Activated T-cell treated with anti-CD3 and anti-CD28 coated beads for 1 hour (primary cell): ENCODE data around the gene MRPL10.

Experiments
- DNase-seq: peaks from one replicate; pipeline ENCODE4 v3.0.0-alpha.2; 2020; ENCODE audit warnings: low read depth

The MRPL10 gene

DNA sequence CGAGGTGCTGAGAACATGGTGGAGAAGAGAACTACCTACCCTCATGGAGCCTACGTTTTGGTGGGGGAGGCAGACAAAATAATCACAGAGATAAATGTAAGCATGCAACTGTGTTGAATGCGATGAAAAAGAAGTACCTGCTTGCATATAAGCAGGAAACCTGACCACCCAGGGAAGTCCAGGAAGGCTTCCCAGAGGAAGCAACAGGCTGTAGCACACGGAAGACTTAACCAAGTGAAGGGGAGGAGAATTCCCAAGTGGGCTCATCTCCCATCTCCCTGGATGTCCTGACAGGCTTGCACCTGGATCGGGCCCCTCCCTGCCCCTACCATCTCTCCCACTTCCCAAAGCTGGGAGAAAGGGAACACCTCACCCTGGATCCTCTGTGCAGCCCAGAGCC, 7.7 kb upstream of the MRPL10 start:
- no peak for DNase-seq

GRCh38 chr17:47838636-47839035, 7.3 kb upstream of the MRPL10 start:
- DNase-seq = no peak

- DNase-seq = no peak
These were observed 6.2 kb upstream of the MRPL10 start for GRCh38 chr17:47837401-47838039.

DNA sequence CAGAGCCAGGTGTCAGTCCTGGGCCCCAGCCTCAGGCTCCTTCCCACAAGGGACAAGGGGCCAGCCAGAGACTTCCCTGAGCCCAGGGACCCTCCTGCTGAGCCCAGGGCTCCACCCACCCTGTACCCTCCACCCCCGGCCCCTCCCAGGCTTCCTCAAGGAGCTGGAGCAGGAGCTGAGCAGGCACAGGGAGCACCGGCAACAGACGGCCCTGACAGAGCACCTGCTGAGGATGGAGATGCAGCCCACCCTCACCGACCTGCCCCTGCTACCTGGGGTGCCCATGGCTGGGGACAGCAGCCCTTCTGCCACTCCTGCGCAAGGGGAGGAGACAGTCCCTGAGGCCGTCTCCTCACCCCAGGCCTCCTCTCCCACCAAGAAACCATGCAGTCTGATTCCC, 5.3 kb upstream of the MRPL10 start:
- no peak for DNase-seq

- no peak for DNase-seq
These were observed 3.4 kb upstream of the MRPL10 start for GRCh38 chr17:47834756-47835155.

DNA sequence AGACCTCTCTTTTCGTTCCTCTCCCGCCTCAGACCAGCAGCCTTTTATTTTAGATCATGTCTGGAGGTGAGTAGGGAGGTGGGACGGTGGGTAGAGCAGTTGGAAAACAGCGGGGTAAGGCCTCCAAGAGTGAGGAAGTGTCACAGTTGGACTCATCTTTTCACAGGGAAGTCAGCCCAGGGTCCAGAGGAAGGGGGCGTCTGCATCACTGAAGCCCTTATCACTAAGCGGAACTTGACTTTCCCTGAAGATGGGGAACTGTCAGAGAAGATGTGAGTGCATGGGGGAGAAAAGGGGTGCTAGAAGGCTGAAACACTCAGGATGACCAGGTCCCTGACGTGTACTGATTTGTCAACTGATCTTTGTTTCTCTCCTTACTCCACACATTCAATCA, 590 bp upstream of the MRPL10 start:
- DNase-seq = no peak

DNA sequence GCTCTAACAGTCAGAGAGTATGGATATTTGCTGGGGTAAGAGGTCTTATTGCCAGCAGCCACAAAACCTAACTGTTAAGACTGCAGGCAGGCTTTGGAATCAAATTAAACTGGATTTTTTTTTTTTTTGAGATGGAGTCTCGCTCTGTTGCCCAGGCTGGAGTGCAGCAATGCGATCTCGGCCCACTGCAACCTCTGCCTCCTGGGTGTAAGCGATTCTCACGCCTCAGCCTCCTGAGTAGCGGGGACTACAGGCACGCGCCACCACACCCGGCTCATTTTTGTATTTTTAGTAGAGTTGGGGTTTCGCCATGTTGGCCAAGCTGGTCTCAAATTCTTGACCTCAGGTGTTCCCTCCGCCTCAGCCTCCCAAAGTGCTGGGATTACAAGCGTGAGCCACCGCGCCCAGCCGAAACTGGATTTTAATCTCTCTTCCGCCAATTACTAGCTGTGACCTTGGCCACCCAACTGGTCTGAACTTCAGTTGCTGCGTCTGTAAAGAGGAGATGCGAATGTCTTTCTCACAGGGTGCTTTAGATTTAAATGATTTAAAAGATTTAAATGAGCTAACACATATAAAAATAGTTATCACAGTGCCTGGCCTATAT, 842 bp downstream of the MRPL10 start:
- no peak for DNase-seq

- no peak for DNase-seq
These were observed 1.5 kb downstream of the MRPL10 start for GRCh38 chr17:47829870-47830269.

DNA sequence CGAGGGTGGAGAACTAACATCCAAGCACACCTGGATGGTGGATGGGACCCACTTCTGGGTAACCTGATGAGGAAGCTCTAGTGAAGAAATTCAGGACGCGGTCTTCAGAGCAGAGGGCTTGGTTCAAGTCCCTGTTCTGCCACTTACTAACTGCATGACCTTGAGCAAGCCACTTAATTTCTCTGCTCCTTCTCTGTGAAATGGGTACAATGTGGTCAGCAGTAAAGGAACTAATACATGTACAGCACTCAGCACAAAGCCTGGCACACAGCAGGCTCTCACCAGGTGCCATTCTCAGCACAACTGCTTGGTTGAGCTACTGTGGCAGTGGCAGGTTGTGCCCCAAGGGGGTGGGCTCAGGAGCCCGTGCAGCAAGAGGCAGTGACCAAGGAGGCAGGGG, 7.8 kb downstream of the MRPL10 start:
- no peak for DNase-seq

GRCh38 chr17:47822785-47823184, 8.6 kb downstream of the MRPL10 start:
- DNase-seq = no peak

- peak; percentile 64 for DNase-seq
These were observed 9.6 kb downstream of the MRPL10 start, which contains the start of gene OSBPL7 for GRCh38 chr17:47821424-47822391. Gene OSBPL7, minus strand, starts transcription at chr17:47821794. Its CDS starts 1,516 bp downstream, at chr17:47820278.

GRCh38 chr17:47821031-47821423, 10.3 kb downstream of the MRPL10 start:
- DNase-seq = no peak

- no peak for DNase-seq
These were observed 11.1 kb downstream of the MRPL10 start for GRCh38 chr17:47820033-47820789.

DNA sequence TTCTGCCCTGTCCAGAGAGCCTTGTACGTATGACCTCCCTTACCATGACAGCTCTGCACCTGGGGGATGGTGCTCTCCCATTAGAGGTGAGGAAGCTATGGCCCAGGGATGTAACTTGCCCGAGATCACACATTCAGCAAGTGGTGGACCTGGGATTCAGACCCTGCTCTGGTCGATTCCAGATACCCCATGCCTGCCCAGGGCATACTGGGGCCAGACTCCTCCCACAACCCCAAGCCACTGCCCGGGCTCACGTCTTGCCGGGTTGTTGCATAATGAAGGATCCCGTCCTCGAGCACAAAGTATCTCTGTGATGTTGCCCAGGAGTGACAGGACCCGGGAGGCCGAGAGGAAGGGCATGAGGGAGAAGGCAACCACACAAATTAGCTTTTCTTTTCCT, 11.9 kb downstream of the MRPL10 start:
- DNase-seq = no peak

- no peak for DNase-seq
These were observed 13.2 kb downstream of the MRPL10 start for GRCh38 chr17:47818002-47818695.

- DNase-seq = no peak
These were observed 14.4 kb downstream of the MRPL10 start for GRCh38 chr17:47816947-47817346.

- no peak for DNase-seq
These were observed 15.1 kb downstream of the MRPL10 start for GRCh38 chr17:47816111-47816735.

GRCh38 chr17:47815106-47815918, 16.0 kb downstream of the MRPL10 start:
- no peak for DNase-seq

GRCh38 chr17:47813512-47814031, 17.8 kb downstream of the MRPL10 start:
- no peak for DNase-seq

DNA sequence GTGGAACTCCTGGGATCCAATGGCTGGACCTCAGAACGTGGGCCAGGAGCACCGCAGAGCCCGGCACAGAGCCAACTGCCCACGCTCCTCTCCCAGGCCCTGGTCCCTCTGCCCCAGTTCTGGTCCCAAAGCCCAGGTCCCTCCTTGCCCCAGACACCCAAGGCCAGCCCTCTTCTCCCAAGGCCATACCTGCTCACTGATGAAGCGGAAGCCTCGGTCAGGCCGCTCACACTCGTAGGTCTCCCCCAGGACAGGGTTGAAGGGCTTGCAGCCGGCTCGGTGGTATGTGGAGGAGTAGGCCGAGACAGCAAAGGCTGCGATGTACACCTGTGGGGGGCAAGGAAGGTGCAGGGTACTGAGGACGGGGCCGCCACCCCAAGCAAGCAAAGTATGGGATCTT, 18.3 kb downstream of the MRPL10 start:
- DNase-seq = no peak
